GM12872 (cell line): ENCODE measurements around the gene ABHD6.

Experiments used
- CTCF ChIP-seq: IDR thresholded peaks from 3 replicates; pipeline ENCODE4 v1.5.1; 2011; ENCODE audit warnings: low read depth, mild to moderate bottlenecking, low read length, moderate library complexity; ENCODE audit not compliant: insufficient read depth

The ABHD6 gene

GRCh38 chr3:58340594-58341244 is 103.1 kb downstream of the ABHD6 start:
- no peak for TF ChIP-seq CTCF

DNA sequence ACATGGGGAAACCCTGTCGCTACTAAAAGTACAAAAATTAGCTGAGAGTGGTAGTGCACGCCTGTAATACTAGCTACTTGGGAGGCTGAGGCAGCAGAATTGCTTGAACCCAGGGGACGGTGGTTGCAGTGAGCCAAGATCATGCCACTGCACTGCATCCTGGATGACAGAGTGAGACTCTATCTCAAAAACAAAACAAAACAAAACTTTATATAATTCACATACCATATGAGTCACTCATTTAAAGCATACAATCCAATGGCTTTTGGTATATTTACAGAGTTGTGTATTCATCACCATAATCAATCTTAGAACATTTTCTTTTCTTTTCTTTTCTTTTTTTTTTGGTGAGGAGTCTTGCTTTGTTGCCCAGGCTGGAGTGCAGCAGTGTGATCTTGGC is 103.8 kb downstream of the ABHD6 start:
- no peak for TF ChIP-seq CTCF

- no peak for TF ChIP-seq CTCF
These were observed 105.1 kb downstream of the ABHD6 start for GRCh38 chr3:58342676-58343075.
